ENCODE data around the gene PPP2R5C. TPM values are rescaled to one million over a fixed set of nuclear protein-coding genes. Genes with fewer than 3 reads are reported as not detected.

The PPP2R5C gene
- total and polyA plus RNA-seq, 7 experiments from 2014 or later: 155 to 449 (median 382) TPM

GRCh38 chr14:101948666-101949216 is 187.2 kb downstream of the PPP2R5C start:
- peaks cover 15 to 31% (median 25%) of the 10 kb centered on the region in 5 donors for H3K27me3 Mint-ChIP-seq
- H3K4me1 Mint-ChIP-seq: peaks cover 17 to 34% (median 25%) of the 10 kb centered on the region in 7 donors
- no peaks in the 10 kb centered on the region for H3K36me3 Mint-ChIP-seq
- H3K36me3 ChIP-seq (ENCODE audit: control insufficient read depth in 2 of 3, insufficient read depth in 3 of 3, low read length in 3 of 3): no peaks in the 10 kb centered on the region
- CTCF ChIA-PET: interaction anchor here (1.0 to 1.9 kb wide), 4 partner anchors 13 to 212 kb away, joined by 3 to 7 read pairs (median 4); no protein-coding TSS in a partner anchor
- H3K27me3 ChIP-seq (ENCODE audit: control insufficient read depth in 2 of 2, insufficient read depth in 2 of 2, low read length in 2 of 2): no peaks in the 10 kb centered on the region
- DNase-seq (no peak), ATAC-seq (no peak)
- no peaks in the 10 kb centered on the region for H3K9me3 Mint-ChIP-seq
- intact Hi-C loops (cut with micrococcal nuclease): loop anchor here (1.0 to 5.0 kb wide), 16 partner anchors 16 to 1384 kb away; partner anchors contain the start of genes CINP (in 2 of the 2), DYNC1H1 (in 2 of the 2), HSP90AA1 (in 2 of the 2) and MOK (in 2 of the 2)
- peaks cover 9 to 10% of the 10 kb centered on the region in 2 donors for H3K4me1 ChIP-seq (ENCODE audit: control insufficient read depth in 2 of 2, insufficient read depth in 2 of 2, low read length in 2 of 2)
- H3K27ac ChIP-seq (ENCODE audit: low read depth, low read length): peak overlapping the region; percentile 99
- peak overlapping the region; percentile 97 to 100 (median 99) for H3K27ac Mint-ChIP-seq
- H3K9me3 ChIP-seq (ENCODE audit: control insufficient read depth in 2 of 3, low read length in 3 of 3): no peaks in the 10 kb centered on the region
- POLR2A ChIA-PET: interaction anchor here (0.5 to 2.5 kb wide), 17 partner anchors 10 to 982 kb away, joined by 3 to 15 read pairs (median 4); partner anchors contain the start of gene DYNC1H1
- H3K4me3 Mint-ChIP-seq: peak overlapping the region; percentile 86 to 99 (median 98)
- peak overlapping the region; percentile 96 for H3K4me3 ChIP-seq (ENCODE audit: low read length)

DNA sequence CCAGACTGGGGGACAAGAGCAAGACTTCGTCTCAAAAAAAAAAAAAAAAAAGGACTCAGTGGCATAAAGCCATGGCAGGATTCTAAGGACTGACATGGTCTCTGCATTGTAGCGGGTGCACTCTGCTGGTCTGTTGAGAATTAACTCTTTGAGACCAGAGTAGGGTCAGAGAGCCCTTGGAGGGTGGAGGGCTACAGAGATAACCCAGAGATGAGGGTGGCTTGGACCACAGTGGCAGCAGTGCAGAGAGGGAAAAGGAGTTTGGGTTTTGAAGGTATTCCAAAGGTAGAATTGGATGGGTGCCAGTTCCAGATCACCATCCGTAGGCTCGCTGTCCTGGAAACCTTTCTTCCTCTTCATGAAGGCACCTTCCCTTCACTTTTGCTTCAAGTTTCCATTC is 188.6 kb downstream of the PPP2R5C start:
- peak overlapping the region in 1 of 9 donors; percentile 14 for H3K27ac Mint-ChIP-seq
- POLR2A ChIA-PET: interaction anchor here (1.0 kb wide), 1 partner anchor 27 kb away, joined by 3 read pairs; no protein-coding TSS in a partner anchor
- intact Hi-C loops (cut with micrococcal nuclease): no loop called here

DNA sequence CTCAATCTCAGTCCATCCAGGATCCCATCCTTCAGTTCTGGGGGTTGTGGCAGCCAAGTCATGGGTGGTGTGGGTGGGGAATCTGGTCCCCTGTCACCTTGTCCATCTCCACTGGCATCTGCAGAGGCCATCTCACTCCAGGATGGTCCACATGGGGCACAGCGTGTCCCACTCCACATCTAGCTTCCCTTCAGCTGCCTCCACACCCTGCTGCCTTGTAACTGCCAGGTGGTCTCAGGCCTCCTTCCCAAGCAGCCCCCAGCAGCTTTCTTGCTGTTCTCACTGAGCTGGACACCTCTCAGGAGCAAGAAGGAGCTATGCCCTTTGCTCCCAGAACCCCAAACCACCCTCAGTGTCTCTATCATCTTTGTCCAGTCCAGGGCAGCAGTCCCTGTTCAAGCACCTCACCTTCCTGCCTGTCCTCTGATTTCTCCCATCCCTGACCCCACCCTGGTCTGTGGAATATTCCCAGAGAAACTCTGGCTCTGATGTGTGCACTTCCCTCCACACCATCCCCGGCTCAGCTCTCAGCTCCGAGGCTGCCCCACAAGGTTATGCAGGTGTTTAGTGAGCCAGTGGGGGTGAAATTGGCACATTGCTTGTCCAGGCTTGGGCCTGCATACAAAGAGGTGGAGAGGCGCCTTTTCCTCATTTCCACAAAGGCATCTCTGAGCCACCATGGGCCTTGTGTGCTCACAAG is 189.2 kb downstream of the PPP2R5C start:
- CTCF ChIA-PET: interaction anchor here (0.6 to 1.7 kb wide), 4 partner anchors 10 to 1305 kb away, joined by 3 to 6 read pairs (median 4); no protein-coding TSS in a partner anchor
- H3K27me3 ChIP-seq (ENCODE audit: control insufficient read depth in 2 of 2, insufficient read depth in 2 of 2, low read length in 2 of 2): no peaks in the 10 kb centered on the region
- Mint-ChIP-seq H3K4me3 (peak overlapping the region in 9 of 10 donors; percentile 10 to 75 (median 24)), H3K27ac (peak overlapping the region in 2 of 9 donors; percentile 48 to 58), H3K9me3 (peaks cover 0 to 1% (median 0%) of the 10 kb centered on the region in 11 donors), H3K36me3 (no peaks in the 10 kb centered on the region), H3K4me1 (peaks cover 14 to 34% (median 25%) of the 10 kb centered on the region in 7 donors), H3K27me3 (peaks cover 8 to 12% (median 10%) of the 10 kb centered on the region in 5 donors)
- ATAC-seq: no peak
- H3K36me3 ChIP-seq (ENCODE audit: control insufficient read depth in 2 of 3, insufficient read depth in 3 of 3, low read length in 3 of 3): no peaks in the 10 kb centered on the region
- no peaks in the 10 kb centered on the region for H3K9me3 ChIP-seq (ENCODE audit: control insufficient read depth in 2 of 3, low read length in 3 of 3)
- H3K27ac ChIP-seq (ENCODE audit: low read depth, low read length): no peak overlapping the region
- POLR2A ChIA-PET: interaction anchor here (0.6 to 1.0 kb wide), 3 partner anchors 13 to 243 kb away, joined by 3 read pairs; no protein-coding TSS in a partner anchor
- no peak overlapping the region for H3K4me3 ChIP-seq (ENCODE audit: low read length)
- intact Hi-C loops (cut with micrococcal nuclease): no loop called here
- no peak for DNase-seq
- H3K4me1 ChIP-seq (ENCODE audit: control insufficient read depth in 2 of 2, insufficient read depth in 2 of 2, low read length in 2 of 2): peaks cover 9 to 10% of the 10 kb centered on the region in 2 donors

More for the DNA sequence above, 188.6 kb downstream of the PPP2R5C start:
- Histone ChIP-seq H3K27ac (ENCODE audit: low read depth, low read length) (no peak overlapping the region), H3K36me3 (ENCODE audit: control insufficient read depth in 2 of 3, insufficient read depth in 3 of 3, low read length in 3 of 3) (no peaks in the 10 kb centered on the region), H3K27me3 (ENCODE audit: control insufficient read depth in 2 of 2, insufficient read depth in 2 of 2, low read length in 2 of 2) (no peaks in the 10 kb centered on the region), H3K9me3 (ENCODE audit: control insufficient read depth in 2 of 3, low read length in 3 of 3) (no peaks in the 10 kb centered on the region), H3K4me1 (ENCODE audit: control insufficient read depth in 2 of 2, insufficient read depth in 2 of 2, low read length in 2 of 2) (peaks cover 9 to 10% of the 10 kb centered on the region in 2 donors), H3K4me3 (ENCODE audit: low read length) (no peak overlapping the region)
- H3K4me1 Mint-ChIP-seq: peaks cover 17 to 34% (median 25%) of the 10 kb centered on the region in 7 donors
- ATAC-seq: no peak
- no peak for DNase-seq
- no peaks in the 10 kb centered on the region for H3K36me3 Mint-ChIP-seq
- H3K9me3 Mint-ChIP-seq: peaks cover 0 to 1% (median 0%) of the 10 kb centered on the region in 11 donors
- CTCF ChIA-PET: interaction anchor here (0.6 to 1.2 kb wide), 3 partner anchors 13 to 1304 kb away, joined by 3 to 4 read pairs (median 3); no protein-coding TSS in a partner anchor
- peaks cover 12 to 18% (median 15%) of the 10 kb centered on the region in 5 donors for H3K27me3 Mint-ChIP-seq
- peak overlapping the region in 8 of 10 donors; percentile 10 to 94 (median 28) for H3K4me3 Mint-ChIP-seq

DNA sequence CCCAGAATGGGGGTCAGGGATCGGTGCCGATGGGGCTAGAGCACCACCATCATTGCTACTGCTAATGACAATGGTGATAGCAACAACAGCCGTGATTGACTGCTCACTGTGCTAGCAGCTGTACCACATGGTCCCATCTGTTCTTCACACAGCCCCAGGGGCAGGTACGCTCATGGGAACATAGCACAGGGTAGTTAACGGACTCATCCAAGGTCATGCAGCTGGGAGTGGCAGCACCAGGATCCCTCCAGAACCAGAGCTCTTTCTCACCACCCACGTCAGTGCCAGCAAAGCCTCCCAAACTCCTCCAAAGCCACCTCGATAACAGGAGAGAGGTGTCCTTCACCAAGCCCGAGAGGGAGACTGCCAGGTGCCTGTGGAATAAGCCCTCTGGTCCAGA is 191.6 kb downstream of the PPP2R5C start:
- Histone ChIP-seq H3K27ac (ENCODE audit: low read depth, low read length) (no peak overlapping the region), H3K27me3 (ENCODE audit: control insufficient read depth in 2 of 2, insufficient read depth in 2 of 2, low read length in 2 of 2) (no peaks in the 10 kb centered on the region), H3K36me3 (ENCODE audit: control insufficient read depth in 2 of 3, insufficient read depth in 3 of 3, low read length in 3 of 3) (no peaks in the 10 kb centered on the region), H3K4me3 (ENCODE audit: low read length) (no peak overlapping the region), H3K4me1 (ENCODE audit: control insufficient read depth in 2 of 2, insufficient read depth in 2 of 2, low read length in 2 of 2) (peaks cover 9 to 10% of the 10 kb centered on the region in 2 donors), H3K9me3 (ENCODE audit: control insufficient read depth in 2 of 3, low read length in 3 of 3) (no peaks in the 10 kb centered on the region)
- H3K36me3 Mint-ChIP-seq: no peaks in the 10 kb centered on the region
- H3K27me3 Mint-ChIP-seq: no peaks in the 10 kb centered on the region
- POLR2A ChIA-PET: interaction anchor here (0.5 to 2.1 kb wide), 2 partner anchors 12 to 149 kb away, joined by 5 to 6 read pairs; no protein-coding TSS in a partner anchor
- no peak overlapping the region for H3K27ac Mint-ChIP-seq
- intact Hi-C loops (cut with micrococcal nuclease): no loop called here
- peaks cover 6 to 25% (median 19%) of the 10 kb centered on the region in 7 donors for H3K4me1 Mint-ChIP-seq
- CTCF ChIA-PET: interaction anchor here (0.6 kb wide), 1 partner anchor 144 kb away, joined by 3 read pairs; no protein-coding TSS in a partner anchor
- peaks cover 0 to 1% (median 0%) of the 10 kb centered on the region in 11 donors for H3K9me3 Mint-ChIP-seq
- H3K4me3 Mint-ChIP-seq: no peak overlapping the region
- no peak for ATAC-seq
- DNase-seq: no peak

DNA sequence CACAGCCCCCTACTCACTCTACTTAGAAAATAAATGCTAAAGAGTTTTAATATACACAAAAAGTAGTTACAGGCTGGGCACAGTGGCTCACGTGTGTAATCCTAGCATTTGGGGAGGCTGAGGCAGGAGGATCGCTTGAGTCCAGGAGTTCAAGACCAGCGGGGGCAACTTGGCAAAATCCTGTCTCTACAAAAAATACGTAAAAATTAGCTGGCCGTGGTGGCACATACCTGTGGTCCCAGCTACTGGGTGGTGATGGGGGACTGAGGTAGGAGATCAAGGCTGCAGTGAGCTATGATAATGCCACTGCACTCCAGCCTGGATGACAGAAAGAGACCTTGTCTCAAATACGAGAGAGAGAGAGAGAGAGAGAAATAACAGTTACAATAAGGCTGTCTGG is 193.0 kb downstream of the PPP2R5C start:
- POLR2A ChIA-PET: no interaction called here
- Mint-ChIP-seq H3K4me1 (peaks cover 0 to 14% (median 6%) of the 10 kb centered on the region in 7 donors), H3K27me3 (no peaks in the 10 kb centered on the region), H3K27ac (no peak overlapping the region), H3K9me3 (peaks cover 0 to 1% (median 0%) of the 10 kb centered on the region in 11 donors), H3K4me3 (no peak overlapping the region), H3K36me3 (no peaks in the 10 kb centered on the region)
- H3K4me3 ChIP-seq (ENCODE audit: low read length): no peak overlapping the region
- H3K36me3 ChIP-seq (ENCODE audit: control insufficient read depth in 2 of 3, insufficient read depth in 3 of 3, low read length in 3 of 3): no peaks in the 10 kb centered on the region
- CTCF ChIA-PET: no interaction called here
- peaks cover 0 to under 1% of the 10 kb centered on the region in 2 donors for H3K4me1 ChIP-seq (ENCODE audit: control insufficient read depth in 2 of 2, insufficient read depth in 2 of 2, low read length in 2 of 2)
- no peak for ATAC-seq
- H3K9me3 ChIP-seq (ENCODE audit: control insufficient read depth in 2 of 3, low read length in 3 of 3): no peaks in the 10 kb centered on the region
- no peak for DNase-seq
- no peak overlapping the region for H3K27ac ChIP-seq (ENCODE audit: low read depth, low read length)
- intact Hi-C loops (cut with micrococcal nuclease): no loop called here
- no peaks in the 10 kb centered on the region for H3K27me3 ChIP-seq (ENCODE audit: control insufficient read depth in 2 of 2, insufficient read depth in 2 of 2, low read length in 2 of 2)

- Histone ChIP-seq H3K4me1 (ENCODE audit: control insufficient read depth in 2 of 2, insufficient read depth in 2 of 2, low read length in 2 of 2) (no peaks in the 10 kb centered on the region), H3K9me3 (ENCODE audit: control insufficient read depth in 2 of 3, low read length in 3 of 3) (no peaks in the 10 kb centered on the region), H3K27ac (ENCODE audit: low read depth, low read length) (no peak overlapping the region), H3K36me3 (ENCODE audit: control insufficient read depth in 2 of 3, insufficient read depth in 3 of 3, low read length in 3 of 3) (no peaks in the 10 kb centered on the region), H3K27me3 (ENCODE audit: control insufficient read depth in 2 of 2, insufficient read depth in 2 of 2, low read length in 2 of 2) (no peaks in the 10 kb centered on the region), H3K4me3 (ENCODE audit: low read length) (no peak overlapping the region)
- H3K36me3 Mint-ChIP-seq: no peaks in the 10 kb centered on the region
- H3K27ac Mint-ChIP-seq: no peak overlapping the region
- H3K27me3 Mint-ChIP-seq: no peaks in the 10 kb centered on the region
- H3K4me1 Mint-ChIP-seq: peaks cover 6 to 11% (median 9%) of the 10 kb centered on the region in 7 donors
- ChIA-PET POLR2A (interaction anchor here (0.6 kb wide), 1 partner anchor 359 kb away, joined by 3 read pairs; no protein-coding TSS in a partner anchor), CTCF (interaction anchor here (1.0 kb wide), 1 partner anchor 141 kb away, joined by 3 read pairs; no protein-coding TSS in a partner anchor)
- peaks cover 0 to 1% (median 0%) of the 10 kb centered on the region in 11 donors for H3K9me3 Mint-ChIP-seq
- intact Hi-C loops (cut with micrococcal nuclease): no loop called here
- DNase-seq: no peak
- no peak overlapping the region for H3K4me3 Mint-ChIP-seq
- ATAC-seq: no peak
These were observed 194.2 kb downstream of the PPP2R5C start for GRCh38 chr14:101955695-101956161.

Data from naive thymus-derived CD4-positive, alpha-beta T cell (primary cell).